ENCODE data around the gene AAGAB. TPM values are rescaled to one million over a fixed set of nuclear protein-coding genes. Genes with fewer than 3 reads are reported as not detected.

Gene AAGAB
- total RNA-seq, 4 donors from 2014 or later = 11.4 to 35.1 (median 18.0) TPM

DNA sequence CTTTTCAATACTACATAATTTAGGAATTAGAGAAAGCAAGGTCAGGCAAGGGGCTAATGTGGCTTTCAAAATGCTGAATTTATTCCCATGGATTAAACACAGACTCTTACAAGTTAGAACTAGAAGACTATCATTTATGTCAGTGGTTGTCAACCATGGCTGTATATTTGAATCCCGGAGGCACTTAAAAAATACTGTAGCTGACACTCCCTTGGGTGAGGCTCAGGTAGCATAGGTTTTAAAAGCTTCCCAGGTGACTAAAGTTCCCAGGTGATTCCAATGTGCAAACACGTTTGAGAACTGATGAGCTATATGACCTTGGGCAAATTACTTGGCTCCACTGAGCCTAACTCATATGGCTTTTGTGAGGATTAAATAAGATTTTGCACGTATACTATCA, 29.6 kb downstream of the AAGAB start:
- Histone ChIP-seq H3K4me3 (no peak overlapping the region), H3K27me3 (no peaks in the 10 kb centered on the region), H3K36me3 (peaks cover 0 to 19% (median 0%) of the 10 kb centered on the region in 3 donors), H3K27ac (no peak overlapping the region), H3K9me3 (no peaks in the 10 kb centered on the region), H3K4me1 (no peaks in the 10 kb centered on the region)
- TF ChIP-seq EP300 (IDR thresholded peaks at IDR 0.05) = no peak
- TF ChIP-seq, protein P1, sequence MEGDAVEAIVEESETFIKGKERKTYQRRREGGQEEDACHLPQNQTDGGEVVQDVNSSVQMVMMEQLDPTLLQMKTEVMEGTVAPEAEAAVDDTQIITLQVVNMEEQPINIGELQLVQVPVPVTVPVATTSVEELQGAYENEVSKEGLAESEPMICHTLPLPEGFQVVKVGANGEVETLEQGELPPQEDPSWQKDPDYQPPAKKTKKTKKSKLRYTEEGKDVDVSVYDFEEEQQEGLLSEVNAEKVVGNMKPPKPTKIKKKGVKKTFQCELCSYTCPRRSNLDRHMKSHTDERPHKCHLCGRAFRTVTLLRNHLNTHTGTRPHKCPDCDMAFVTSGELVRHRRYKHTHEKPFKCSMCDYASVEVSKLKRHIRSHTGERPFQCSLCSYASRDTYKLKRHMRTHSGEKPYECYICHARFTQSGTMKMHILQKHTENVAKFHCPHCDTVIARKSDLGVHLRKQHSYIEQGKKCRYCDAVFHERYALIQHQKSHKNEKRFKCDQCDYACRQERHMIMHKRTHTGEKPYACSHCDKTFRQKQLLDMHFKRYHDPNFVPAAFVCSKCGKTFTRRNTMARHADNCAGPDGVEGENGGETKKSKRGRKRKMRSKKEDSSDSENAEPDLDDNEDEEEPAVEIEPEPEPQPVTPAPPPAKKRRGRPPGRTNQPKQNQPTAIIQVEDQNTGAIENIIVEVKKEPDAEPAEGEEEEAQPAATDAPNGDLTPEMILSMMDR (IDR thresholded peaks at IDR 0.05) = no peak
- no peak for TF ChIP-seq POLR2A (IDR thresholded peaks at IDR 0.05)
- DNase-seq (ENCODE audit: low spot score in 2 of 2) = no peak
- 93 to 94% methylated on average over 3 of the region's 3 CpGs for WGBS, 2 donors

GRCh38 chr15:67219288-67219687, 35.2 kb downstream of the AAGAB start:
- WGBS, 2 donors = 96 to 100% methylated on average over 2 of the region's 2 CpGs
- H3K4me1 ChIP-seq = no peaks in the 10 kb centered on the region
- TF ChIP-seq, protein P1 (IDR thresholded peaks at IDR 0.05) = no peak
- TF ChIP-seq POLR2A (IDR thresholded peaks at IDR 0.05) (no peak), EP300 (IDR thresholded peaks at IDR 0.05) (no peak)
- no peak overlapping the region for H3K27ac ChIP-seq
- DNase-seq (ENCODE audit: low spot score in 2 of 2) = no peak
- no peaks in the 10 kb centered on the region for H3K9me3 ChIP-seq
- peaks cover 0 to 17% (median 0%) of the 10 kb centered on the region in 3 donors for H3K36me3 ChIP-seq
- H3K27me3 ChIP-seq = no peaks in the 10 kb centered on the region
- H3K4me3 ChIP-seq = no peak overlapping the region

DNA sequence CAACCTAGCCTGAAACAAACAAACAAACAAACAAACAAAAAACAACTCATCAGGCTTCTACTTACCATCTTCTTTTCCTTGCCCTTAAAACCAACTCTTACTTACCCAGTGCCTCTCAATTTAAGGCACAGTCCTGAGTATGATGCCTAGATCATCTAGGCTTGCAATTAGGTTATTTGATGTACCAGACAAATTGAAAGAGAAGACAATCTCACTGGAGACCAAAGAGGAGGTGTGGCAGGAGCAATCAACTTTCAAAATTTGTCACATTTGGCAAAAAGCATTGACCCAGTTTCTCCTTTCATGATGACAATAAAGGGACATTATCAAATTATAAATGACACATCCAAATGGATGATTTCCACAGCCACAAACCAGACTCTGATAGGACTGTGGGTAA, 36.0 kb downstream of the AAGAB start:
- H3K27ac ChIP-seq = no peak overlapping the region
- DNase-seq (ENCODE audit: low spot score in 2 of 2) = no peak
- no peaks in the 10 kb centered on the region for H3K9me3 ChIP-seq
- TF ChIP-seq, protein P1 (IDR thresholded peaks at IDR 0.05) = no peak
- TF ChIP-seq EP300 (IDR thresholded peaks at IDR 0.05) (no peak), POLR2A (IDR thresholded peaks at IDR 0.05) (no peak)
- no peaks in the 10 kb centered on the region for H3K27me3 ChIP-seq
- H3K36me3 ChIP-seq = peaks cover 0 to 19% (median 0%) of the 10 kb centered on the region in 3 donors
- no peak overlapping the region for H3K4me3 ChIP-seq
- H3K4me1 ChIP-seq = no peaks in the 10 kb centered on the region

DNA sequence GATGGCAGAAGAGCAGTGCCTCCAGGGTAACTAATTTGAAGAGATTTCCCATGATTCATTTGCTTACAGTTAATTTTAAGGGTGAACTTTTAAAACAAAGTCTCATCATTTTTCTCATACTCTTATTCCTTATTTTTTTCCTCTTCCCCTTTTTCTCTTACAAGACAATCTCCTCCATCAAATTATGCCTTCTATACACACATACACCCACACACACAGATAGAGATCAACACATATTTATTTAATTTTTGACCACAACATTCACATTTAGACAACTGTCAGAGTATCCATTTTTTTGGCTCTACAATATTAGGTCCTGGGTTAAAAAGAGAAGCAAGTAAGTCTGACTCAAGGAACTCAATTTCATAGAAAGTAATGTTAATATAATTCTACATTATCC, 37.6 kb downstream of the AAGAB start:
- no peak overlapping the region for H3K27ac ChIP-seq
- no peak for DNase-seq (ENCODE audit: low spot score in 2 of 2)
- peaks cover 0 to 19% (median 0%) of the 10 kb centered on the region in 3 donors for H3K36me3 ChIP-seq
- no peaks in the 10 kb centered on the region for H3K4me1 ChIP-seq
- H3K4me3 ChIP-seq = no peak overlapping the region
- H3K9me3 ChIP-seq = no peaks in the 10 kb centered on the region
- H3K27me3 ChIP-seq = no peaks in the 10 kb centered on the region
- TF ChIP-seq EP300 (IDR thresholded peaks at IDR 0.05) (no peak), POLR2A (IDR thresholded peaks at IDR 0.05) (no peak)
- TF ChIP-seq, protein P1 (IDR thresholded peaks at IDR 0.05) = no peak

- H3K27me3 ChIP-seq = no peaks in the 10 kb centered on the region
- WGBS, 2 donors = 89 to 94% methylated on average over 6 of the region's 6 CpGs
- DNase-seq (ENCODE audit: low spot score in 2 of 2) = no peak
- H3K36me3 ChIP-seq = peaks cover 0 to 16% (median 0%) of the 10 kb centered on the region in 3 donors
- no peak overlapping the region for H3K27ac ChIP-seq
- no peaks in the 10 kb centered on the region for H3K4me1 ChIP-seq
- no peaks in the 10 kb centered on the region for H3K9me3 ChIP-seq
- no peak overlapping the region for H3K4me3 ChIP-seq
- TF ChIP-seq, protein P1 (IDR thresholded peaks at IDR 0.05) = no peak
- no peak for TF ChIP-seq EP300 (IDR thresholded peaks at IDR 0.05)
- TF ChIP-seq POLR2A (IDR thresholded peaks at IDR 0.05) = no peak
Observed at GRCh38 chr15:67215102-67215501, 39.4 kb downstream of the AAGAB start.
